Measurements from ENCODE around the gene DMD. TPM values are rescaled to one million over a fixed set of nuclear protein-coding genes. Genes with fewer than 3 reads are reported as not detected.

DMD gene
- total and polyA plus RNA-seq, 2 of the 8 experiments (the other 6 are each of a cell fraction or from before 2014, with no cell fraction given), result 4.8 to 7.4 TPM

GRCh38 chrX:31269914-31270313, 1941.4 kb downstream of the DMD start:
- Histone ChIP-seq H3K79me1 (ENCODE audit: low read depth, low read length) (no peaks in the 10 kb centered on the region), H3K79me2 (ENCODE audit: control insufficient read depth in 1 of 2, insufficient read depth in 2 of 2, low read length in 2 of 2) (no peaks in the 10 kb centered on the region), H3K27ac (ENCODE audit: low read depth, low read length) (no peak overlapping the region), H2BK12ac (ENCODE audit: low read depth, low read length) (no peak overlapping the region), H4K5ac (ENCODE audit: insufficient read length, low read depth, low read length) (no peak overlapping the region), H3K18ac (ENCODE audit: extremely low read depth, low read length) (no peak overlapping the region), H3K4me2 (ENCODE audit: insufficient read depth in 1 of 2, low read depth in 2 of 2, low read length in 2 of 2) (no peak overlapping the region), H3K14ac (ENCODE audit: insufficient read length) (no peak overlapping the region), H4K20me1 (replicated peaks in 1 of 2; ENCODE audit: control insufficient read depth in 1 of 2, insufficient read depth in 2 of 2, low read length in 2 of 2) (no peaks in the 10 kb centered on the region), H2AK5ac (ENCODE audit: low read depth, low read length) (no peak overlapping the region), H3K9ac (replicated peaks in 1 of 4; ENCODE audit: extremely low read depth in 1 of 4, low read depth in 3 of 4, low read length in 3 of 4) (no peak overlapping the region), H3K36me3 (ENCODE audit: control insufficient read depth in 2 of 4, insufficient read depth in 4 of 4, low read length in 3 of 4) (no peaks in the 10 kb centered on the region), H3K23ac (ENCODE audit: insufficient read length) (no peak overlapping the region), H2BK20ac (ENCODE audit: low read length) (no peak overlapping the region), H3K23me2 (ENCODE audit: low read depth, low read length) (no peaks in the 10 kb centered on the region), H4K8ac (ENCODE audit: extremely low read depth, insufficient read depth, low read length) (no peak overlapping the region), H3K9me3 (ENCODE audit: insufficient read depth in 2 of 2, low read depth in 1 of 2, low read length in 1 of 2) (no peaks in the 10 kb centered on the region), H3K27me3 (replicated peaks in 1 of 4; ENCODE audit: control insufficient read depth in 3 of 4, extremely low read depth in 1 of 4, insufficient read depth in 3 of 4, low read length in 3 of 4) (no peaks in the 10 kb centered on the region), H2BK5ac (ENCODE audit: low read depth, low read length) (no peak overlapping the region), H3K56ac (replicated peaks; ENCODE audit: insufficient read length, low read depth, low read length) (no peak overlapping the region), H3K4ac (replicated peaks; ENCODE audit: insufficient read length, low read depth, low read length) (no peak overlapping the region), H2AFZ (ENCODE audit: low read length) (no peak overlapping the region), H4K91ac (replicated peaks; ENCODE audit: insufficient read length, low read length) (no peak overlapping the region), H2BK15ac (ENCODE audit: low read length) (no peak overlapping the region), H3K4me1 (replicated peaks in 1 of 4; ENCODE audit: control insufficient read depth in 3 of 4, insufficient read depth in 4 of 4, low read length in 3 of 4) (peaks cover 0 to 3% (median 0%) of the 10 kb centered on the region in 4 experiments; a peak in 3 of 7 replicates), H2BK120ac (replicated peaks; ENCODE audit: low read depth, low read length) (no peak overlapping the region), H3K4me3 (ENCODE audit: extremely low read depth in 1 of 4, insufficient read depth in 2 of 4, low read depth in 3 of 4, low read length in 4 of 4) (no peak overlapping the region)
- CTCF ChIA-PET (ENCODE audit: partially characterized antibody), result interaction anchor here (1.1 to 1.5 kb wide), 2 partner anchors 56 to 233 kb away, joined by 3 to 6 read pairs; no protein-coding TSS in a partner anchor
- 67% methylated on average over 1 of the region's 3 CpGs; no CpG with 5 or more reads in 1 of the 2 experiments for WGBS, 2 experiments (ENCODE audit: extremely low coverage in 1 of 2, insufficient coverage in 1 of 2, insufficient read length in 1 of 2, insufficient replicate concordance in 2 of 2, low coverage in 1 of 2, low lambda C conversion rate in 2 of 2, missing lambda C conversion rate in 1 of 2)
- FAIRE-seq, result no peak
- no peak for DNase-seq (ENCODE audit: low read depth in 1 of 2, low spot score in 2 of 2)
- POLR2A ChIA-PET (ENCODE audit: partially characterized antibody), result no interaction called here
- TF ChIP-seq JUN (IDR thresholded peaks at IDR 0.05; ENCODE audit: low read depth, low read length), result no peak

Data from H1 (cell line).